OCI-LY3 (cell line): Measurements from ENCODE around the gene NEK2.

Experiments
- EZH2phosphoT487 ChIP-seq: fragments of 200-600 bp; shearing (Covaris generic); IDR thresholded peaks from 2 replicates; pipeline ENCODE4 v1.6.1; 2018; ENCODE audit warnings: antibody characterized with exemption, mixed run types, low read depth
- TF ChIP-seq, protein P1 (sequence below): fragments of 200-600, 300-600 bp; sonication (generic); IDR thresholded peaks from 2 replicates; pipeline ENCODE4 v1.5.1; 2014; ENCODE audit warnings: antibody characterized with exemption, low read length, low read depth

DNA sequence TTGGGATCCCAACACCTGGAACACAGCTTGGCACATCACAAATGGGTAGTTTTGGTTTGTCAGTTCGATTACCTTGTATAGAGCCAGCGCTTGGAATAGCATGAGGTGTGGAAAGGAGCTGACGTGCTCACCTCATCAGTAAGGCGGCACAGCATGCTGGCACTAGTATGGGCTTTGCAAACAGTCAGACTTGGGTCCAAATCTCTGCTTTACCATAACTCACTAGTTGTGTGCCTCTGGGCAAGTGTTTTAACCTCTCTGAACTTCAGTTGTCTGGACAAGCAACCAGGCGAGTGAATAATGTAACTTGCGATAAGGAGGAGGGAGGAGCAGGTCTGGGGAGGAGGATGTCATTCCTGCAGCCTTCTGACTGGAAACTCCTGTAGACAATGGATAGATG lies 26.3 kb upstream of the NEK2 start:
- TF ChIP-seq, protein P1, sequence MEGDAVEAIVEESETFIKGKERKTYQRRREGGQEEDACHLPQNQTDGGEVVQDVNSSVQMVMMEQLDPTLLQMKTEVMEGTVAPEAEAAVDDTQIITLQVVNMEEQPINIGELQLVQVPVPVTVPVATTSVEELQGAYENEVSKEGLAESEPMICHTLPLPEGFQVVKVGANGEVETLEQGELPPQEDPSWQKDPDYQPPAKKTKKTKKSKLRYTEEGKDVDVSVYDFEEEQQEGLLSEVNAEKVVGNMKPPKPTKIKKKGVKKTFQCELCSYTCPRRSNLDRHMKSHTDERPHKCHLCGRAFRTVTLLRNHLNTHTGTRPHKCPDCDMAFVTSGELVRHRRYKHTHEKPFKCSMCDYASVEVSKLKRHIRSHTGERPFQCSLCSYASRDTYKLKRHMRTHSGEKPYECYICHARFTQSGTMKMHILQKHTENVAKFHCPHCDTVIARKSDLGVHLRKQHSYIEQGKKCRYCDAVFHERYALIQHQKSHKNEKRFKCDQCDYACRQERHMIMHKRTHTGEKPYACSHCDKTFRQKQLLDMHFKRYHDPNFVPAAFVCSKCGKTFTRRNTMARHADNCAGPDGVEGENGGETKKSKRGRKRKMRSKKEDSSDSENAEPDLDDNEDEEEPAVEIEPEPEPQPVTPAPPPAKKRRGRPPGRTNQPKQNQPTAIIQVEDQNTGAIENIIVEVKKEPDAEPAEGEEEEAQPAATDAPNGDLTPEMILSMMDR: no peak
- no peak for TF ChIP-seq EZH2phosphoT487
